NT2/D1 (cell line): ENCODE results near the gene IMP4.

Source experiments
- SUZ12 ChIP-seq: IDR thresholded peaks from 2 replicates; pipeline ENCODE4 v1.6.1; 2011; ENCODE audit not compliant: insufficient read length, insufficient read depth; ENCODE audit errors: extremely low read depth
- YY1 ChIP-seq: IDR thresholded peaks from 2 replicates; pipeline ENCODE4 v1.6.1; 2011; ENCODE audit not compliant: insufficient read length, insufficient read depth
- ZNF274 ChIP-seq: IDR thresholded peaks from 2 replicates; pipeline ENCODE4 v1.6.1; 2011; ENCODE audit warnings: mild to moderate bottlenecking, low read depth, low read length

GRCh38 chr2:130337735-130338325 is 4.9 kb upstream of the IMP4 start:
- TF ChIP-seq ZNF274 (no peak), YY1 (no peak), SUZ12 (no peak)
